NOMO-1 (cell line): ENCODE data around the gene ERBB4.
A peak's percentile ranks its signal among the peaks of the same experiment; 100 is the strongest.
"Not testable (repeated sequence)": the region's sequence is repeated elsewhere in the genome, so short reads cannot be mapped to it uniquely, and the experiment has no call there.

ENCODE experiments used
- DNase-seq, 2 experiments: peaks; one replicate each; lab custom pipeline; 2025; ENCODE audit not compliant: unreplicated experiment in 2 of 2; lab: John Stamatoyannopoulos, UW

ERBB4 gene

DNA sequence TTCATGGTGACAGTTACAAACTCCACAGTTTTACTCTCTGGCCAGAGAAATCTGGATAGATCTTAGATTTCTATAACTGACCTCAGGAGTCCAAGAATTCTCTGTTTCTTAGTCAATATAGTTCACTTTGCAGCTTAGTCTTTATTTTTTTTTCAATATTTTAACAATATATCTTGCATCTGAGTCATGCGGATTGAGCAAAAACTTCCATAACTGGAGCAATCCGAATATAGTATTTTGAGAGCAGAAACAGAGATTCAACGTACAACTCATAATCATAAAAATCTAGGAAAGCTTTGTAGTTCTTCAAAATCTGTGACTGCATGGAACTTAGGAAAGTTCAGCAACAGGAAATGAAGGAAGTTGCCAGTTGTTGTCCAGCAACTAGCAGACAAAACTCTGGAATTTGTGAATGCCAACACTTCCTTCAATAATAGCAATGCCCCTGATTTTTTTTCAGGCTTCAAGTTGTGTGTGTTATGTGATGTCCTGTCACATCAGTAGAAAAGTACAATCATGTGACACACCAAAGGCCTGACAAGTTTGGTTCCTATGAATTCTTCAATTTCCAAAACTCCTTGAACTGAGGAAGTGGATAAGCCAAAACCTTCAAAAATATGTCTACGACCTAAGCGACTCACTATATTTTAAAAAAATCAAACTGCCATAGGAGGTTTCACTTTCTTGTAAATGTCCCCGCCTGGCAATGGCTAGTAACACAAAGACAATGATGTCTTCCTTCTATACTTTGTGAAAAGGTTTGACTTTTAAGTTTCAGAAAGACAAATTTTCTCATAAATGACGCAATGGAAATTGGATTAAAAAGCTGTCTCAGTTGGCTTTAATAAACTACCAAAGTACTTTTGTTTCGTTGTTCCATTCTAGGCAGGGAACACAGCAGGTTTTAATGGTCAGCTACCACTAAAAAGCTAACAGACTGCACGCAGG lies 510.6 kb downstream of the ERBB4 start:
- DNase-seq, result no peak

DNA sequence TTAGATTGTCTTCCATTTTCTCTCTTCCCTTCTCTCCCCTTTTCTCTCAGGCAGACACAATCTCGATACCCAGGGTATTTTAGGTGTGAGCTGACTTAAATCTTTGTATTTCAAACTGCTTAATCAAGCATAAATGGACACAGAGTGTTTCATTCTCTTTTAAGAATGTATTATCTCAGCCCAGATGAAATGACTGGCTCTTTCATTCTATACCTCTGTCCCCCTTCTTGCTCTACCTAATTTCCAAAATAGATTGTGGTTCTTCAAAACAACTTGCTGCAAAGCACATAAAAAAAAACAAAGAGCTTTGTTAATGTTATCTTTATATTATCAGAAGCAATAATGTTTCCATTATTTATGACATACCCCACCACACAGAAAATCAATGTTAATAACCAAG lies 514.6 kb downstream of the ERBB4 start:
- DNase-seq, result no peak

DNA sequence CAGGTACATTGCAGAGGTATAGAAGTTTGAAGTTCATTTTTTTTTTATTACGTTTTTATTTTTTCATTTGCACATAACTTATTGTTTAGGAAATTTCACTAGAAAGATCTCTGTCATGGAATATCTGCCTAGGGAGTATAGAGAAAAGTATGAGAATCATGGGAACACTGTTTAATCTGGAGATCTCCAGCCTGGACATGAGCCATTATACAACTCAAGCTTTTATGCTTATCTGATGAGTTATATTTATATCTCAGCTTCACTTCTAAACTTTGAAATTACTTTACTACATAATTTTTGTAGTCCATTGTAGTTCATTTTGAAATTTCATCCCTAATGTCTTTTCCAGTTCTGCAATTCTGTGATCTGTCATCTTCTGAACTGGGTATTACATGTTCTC lies 515.6 kb downstream of the ERBB4 start:
- no peak for DNase-seq

DNA sequence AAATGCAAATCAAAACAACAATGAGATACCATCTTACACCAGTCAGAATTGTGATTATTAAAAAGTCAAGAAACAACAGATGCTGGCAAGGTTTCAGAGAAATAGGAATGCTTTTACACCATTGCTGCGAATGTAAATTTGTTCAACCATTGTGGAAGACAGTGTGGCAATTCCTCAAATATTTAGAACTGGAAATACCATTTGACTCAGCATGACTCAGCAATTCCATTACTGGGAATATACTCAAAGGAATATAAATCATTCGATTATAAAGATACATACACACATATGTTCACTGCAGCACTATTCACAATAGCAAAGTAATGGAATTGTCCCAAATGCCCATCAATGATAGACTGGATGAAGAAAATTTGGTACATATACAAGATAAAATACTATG lies 516.7 kb downstream of the ERBB4 start:
- no peak for DNase-seq

DNA sequence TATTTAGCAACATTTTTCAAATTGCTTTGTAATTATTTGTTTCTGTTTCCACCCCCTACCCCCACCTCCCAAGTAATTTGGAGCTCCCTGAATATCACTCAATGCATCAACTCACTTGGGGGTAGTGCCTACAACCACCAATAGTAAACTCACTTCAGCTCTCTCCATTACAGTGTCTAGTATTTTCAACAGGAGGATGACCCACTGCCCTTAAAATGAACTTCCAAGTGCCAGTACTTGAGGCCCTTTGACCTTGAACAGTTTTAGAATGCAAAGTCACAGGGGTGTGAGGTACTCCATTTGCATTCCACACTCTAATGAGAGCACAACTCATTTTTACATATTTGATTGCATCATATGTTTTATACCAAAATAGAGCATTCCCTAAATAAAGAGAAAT lies 523.0 kb downstream of the ERBB4 start:
- no peak for DNase-seq

DNA sequence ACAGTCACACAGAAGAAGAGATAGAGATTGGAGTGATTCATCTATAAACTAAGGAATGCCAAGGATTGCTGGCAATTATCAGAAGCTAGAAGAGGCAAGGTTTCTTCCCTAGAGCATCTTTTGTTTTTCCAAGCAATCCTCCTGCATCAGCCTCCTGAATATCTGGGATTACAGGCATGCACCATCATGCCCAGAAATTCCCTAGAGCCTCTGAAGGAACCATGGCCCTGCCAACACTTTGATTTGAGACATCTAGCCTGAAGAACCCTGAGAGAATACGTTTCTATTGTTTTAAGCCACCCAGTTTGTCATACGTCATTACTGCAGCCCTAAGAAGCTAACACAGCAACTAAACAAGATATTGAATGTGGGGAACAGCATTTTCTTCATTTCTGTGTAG lies 525.0 kb downstream of the ERBB4 start:
- DNase-seq, result no peak

DNA sequence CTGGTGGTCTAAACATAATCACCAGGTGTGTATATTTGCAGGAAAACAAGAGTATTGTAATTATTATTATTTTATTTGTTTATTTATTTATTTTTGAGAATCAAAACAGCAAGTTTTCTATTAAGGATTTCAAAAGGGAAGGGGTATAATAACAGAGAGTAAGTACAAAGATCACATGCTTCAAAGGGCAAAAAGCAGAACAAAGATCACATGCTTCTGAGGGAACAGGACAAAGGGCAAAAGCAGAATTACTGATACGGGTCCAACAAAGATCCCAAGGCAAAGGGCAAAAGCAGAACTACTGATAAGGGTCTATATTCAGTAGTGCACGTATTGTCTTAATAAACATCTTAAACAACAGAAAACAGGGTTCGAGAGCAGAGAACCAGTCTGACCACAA lies 528.3 kb downstream of the ERBB4 start:
- DNase-seq, result not testable (repeated sequence)

DNA sequence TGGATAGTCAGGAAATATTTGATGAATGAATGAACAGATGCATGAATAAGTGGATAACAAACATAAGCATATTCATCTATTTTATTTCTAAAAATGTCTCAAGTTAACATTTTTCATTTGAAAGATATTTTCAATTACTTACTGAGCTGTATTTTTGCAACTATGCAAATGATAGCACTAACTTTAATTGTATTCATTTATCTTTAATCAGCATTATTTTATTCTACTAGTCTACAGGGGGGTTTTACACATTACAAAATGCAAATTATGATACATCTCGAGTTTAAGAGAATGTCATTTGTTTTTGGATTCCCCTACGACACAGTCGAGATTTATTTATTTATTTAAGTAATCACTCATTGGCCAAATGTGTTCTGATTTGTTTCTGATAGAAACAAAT lies 530.6 kb downstream of the ERBB4 start:
- no peak for DNase-seq

DNA sequence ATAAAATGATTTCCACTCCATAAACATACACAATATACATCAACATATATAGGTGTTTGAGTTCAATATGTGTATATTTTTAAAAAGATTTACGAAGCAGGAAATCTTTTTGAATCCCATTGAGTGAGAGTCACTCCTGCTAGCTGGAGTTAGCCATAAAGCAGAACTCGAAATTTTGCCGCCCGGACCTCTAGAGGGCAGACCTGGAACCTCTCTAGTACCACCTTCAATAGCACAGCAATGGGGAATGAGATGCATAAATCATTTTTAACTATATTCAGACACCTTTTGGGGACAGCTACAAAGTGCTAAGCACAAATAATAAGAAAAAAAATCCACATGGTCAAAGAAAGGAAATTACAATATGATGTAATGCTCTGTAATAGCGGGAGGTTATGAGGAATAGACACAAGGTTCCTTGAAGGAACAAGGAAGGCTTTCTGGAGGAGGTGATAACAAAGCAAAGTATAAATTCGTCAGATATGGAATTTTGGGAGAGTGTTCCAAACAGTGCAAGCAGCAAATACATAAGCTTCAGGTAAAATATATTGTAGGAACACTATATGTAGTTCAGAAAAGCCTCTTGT lies 533.4 kb downstream of the ERBB4 start:
- DNase-seq, result peak in 1 of 2 experiments; percentile 12

DNA sequence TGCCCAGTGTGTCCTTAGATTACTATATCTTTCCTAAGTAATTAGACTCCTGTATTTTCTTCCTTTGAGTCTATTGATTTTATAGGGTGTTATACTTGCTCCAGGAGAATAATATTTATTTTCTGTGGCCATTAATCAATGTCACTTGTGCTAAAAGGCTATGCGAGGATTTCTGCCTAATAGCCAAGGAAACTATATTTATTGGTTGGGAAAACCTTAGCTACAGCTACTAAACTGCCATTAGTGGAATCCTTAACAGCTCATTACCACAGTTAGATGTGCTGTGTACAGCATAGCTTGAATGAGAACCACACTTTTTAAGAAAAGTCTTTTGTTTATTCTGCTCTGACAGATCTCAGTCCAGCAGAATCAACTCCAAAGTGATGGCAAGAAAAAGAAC lies 537.3 kb downstream of the ERBB4 start:
- no peak for DNase-seq

DNA sequence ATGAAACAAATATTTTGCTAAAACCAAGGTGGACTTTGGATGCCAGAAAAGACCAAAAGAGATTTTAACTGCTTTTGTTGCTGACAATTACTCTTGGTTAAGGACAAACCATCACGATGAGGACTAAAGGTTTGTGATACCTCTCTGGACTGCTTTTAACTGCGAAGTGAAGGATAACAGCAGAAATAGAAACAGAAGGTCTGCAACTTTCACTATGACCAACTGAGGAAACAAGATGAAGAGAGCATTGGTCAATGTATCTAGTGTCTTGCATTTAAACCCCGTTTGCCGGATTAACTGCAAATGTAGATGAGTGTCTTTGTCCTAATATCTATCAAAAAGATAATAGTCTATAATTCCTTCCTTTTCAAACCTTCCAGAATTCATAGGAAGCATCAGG lies 541.7 kb downstream of the ERBB4 start:
- no peak for DNase-seq

DNA sequence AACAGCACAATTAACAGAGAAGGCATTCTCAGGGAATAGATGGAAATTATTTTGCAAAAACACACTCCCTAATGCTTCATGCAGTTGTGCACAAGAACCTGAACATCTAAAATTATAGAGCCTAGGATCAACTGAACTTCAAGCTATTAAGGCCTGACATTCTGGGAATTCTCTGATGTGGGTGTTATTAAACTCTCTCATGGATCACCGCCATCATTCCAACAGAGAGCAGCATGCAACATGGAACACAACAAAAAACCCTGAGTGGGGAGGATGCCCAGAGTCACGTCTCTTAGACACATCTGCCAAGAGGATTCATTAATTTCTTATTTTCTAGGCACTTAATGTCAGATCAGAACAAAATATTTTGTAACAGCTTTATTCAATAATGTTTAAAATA lies 543.8 kb downstream of the ERBB4 start:
- no peak for DNase-seq

DNA sequence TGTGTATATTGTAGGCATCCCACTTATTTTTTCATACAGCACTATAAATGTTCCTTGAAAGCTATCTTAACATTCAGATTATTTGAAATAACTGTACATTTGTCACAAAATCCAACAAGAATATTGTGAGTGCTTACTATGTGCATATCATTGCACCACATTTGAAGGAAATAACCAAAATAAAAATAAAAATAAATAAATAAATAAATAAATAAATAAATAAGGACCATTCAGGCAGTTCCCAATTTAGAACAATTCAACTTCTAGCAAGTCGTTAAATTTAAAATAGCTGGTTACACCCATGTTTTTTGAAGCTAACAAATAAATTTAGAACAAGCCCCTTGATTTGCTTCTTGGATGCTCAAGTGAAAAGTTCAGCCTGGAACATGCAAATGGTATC lies 548.3 kb downstream of the ERBB4 start:
- DNase-seq, result no peak

DNA sequence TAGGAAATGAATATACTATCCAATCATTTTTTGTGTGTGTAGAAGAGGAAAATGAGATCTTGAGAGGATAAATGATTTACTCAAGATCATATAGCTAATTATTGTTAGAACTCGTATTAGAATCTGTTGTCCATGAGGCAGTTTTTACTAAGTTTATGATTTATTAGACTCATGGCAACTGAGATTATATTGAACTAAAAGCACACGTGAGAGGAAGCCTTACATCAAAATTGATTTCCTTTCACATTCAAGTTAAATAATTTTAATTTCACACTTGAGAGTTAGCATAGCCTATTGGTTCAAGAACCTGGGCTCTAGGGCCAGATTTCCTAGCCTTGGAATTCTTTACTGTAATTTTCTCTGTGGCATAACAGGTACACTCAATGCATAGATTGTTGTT lies 552.3 kb downstream of the ERBB4 start:
- DNase-seq, result no peak

DNA sequence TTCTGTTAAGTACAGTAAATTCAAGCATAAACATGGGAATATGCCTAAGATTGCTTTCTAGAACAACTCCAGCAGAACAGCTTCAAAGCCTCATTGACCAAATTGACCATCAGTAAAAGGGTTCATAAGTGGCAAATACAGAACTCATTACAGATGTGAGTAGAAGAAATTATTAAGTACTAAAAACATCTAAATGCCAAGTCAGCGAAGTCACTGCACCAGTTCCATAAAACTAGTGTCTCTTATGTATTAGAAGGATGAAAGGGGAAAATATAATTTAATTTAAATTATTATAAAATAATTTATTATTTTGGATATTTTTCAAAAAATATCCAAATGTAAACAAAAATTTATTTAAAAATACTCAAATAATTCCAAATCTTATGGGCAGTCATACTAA lies 553.2 kb downstream of the ERBB4 start:
- no peak for DNase-seq

DNA sequence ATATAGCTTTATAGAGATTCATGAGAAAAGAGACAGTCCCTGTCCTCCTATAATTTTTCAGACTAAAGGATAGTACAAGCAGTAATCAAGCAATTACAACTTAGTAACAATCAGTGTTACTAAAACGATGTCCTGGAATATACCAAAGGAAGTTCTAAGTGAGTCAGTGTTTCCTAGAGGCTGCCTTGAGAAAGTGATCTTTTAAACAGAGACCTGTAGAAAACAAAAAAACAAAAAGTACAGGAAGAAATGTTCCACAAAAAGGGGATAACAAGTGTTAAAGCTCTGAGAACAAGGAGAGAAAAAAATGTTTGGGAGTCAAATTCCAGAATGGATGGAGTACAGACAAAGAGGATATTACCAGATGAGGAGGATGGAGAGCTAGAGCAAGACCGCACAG lies 556.4 kb downstream of the ERBB4 start:
- no peak for DNase-seq

DNA sequence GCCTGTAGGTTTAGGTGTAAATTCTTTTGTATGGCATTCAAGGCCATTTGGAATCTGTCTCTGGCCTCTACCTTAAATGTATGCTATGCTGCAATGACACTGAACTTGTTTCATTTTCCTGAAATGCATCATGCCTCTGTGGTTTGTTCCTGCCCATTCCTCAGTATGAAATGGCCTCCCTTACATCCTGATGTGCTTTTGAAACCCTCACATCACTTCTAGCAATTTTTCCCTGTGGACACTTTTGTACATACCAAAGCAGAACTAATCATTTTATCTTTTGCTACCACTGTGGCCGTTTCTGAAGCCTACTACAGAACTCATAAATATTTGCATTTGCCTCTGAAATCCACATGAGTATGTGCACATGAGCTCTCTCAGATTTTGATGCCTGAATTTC lies 557.2 kb downstream of the ERBB4 start:
- DNase-seq, result no peak

DNA sequence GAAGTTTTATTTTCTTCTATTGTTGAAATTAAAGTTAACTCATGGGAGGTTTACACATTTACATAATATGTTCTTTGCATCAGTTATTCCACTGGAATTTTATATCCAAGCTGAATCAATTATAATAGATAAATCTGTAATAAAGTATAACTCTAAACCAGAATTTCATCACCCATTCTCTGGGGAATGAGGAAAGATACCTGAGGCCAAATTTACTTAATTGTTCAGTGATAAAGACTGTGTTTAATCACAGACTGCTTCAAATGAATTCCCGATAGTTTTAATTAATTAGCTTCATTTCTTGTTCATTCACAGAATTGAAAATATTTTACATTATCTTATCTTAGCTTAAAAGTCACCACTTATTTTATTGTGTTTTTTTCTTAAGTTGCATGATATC lies 562.5 kb downstream of the ERBB4 start:
- no peak for DNase-seq

DNA sequence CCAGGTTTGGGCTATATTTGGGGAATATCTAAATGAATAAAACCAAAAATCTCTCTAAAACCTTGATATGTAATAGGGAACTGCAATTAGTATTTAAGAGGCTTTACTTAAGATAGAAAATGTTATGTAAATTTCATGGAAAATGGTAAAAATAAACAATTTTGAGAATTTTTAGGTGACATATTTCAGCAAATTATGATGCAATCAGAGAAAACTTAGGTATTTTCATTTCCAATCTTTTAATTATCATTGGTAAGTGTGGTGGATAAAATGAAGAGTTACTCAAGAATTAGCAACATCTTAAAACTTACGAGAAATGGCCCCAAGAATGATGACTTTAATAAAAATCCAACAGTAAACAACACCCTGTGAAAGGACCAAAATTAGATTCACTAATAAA lies 571.4 kb downstream of the ERBB4 start:
- no peak for DNase-seq

DNA sequence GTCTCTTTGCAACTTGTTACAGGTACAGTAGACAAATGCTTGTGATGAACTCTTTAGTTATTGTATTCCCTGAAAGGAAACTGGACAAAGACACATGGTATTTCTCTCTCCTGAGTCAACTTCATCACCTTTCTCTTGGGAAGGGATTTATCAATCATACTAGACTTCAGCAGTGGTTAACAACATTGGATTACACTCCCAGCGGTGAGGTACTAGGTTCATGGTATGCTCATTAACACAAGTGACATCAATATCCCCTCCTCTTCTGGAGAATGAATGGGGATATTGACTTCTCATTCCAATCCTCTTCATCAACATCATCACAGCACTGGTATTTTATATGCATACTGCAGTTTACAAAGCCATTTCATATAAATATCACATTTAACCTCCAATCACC lies 574.6 kb downstream of the ERBB4 start:
- DNase-seq, result no peak

DNA sequence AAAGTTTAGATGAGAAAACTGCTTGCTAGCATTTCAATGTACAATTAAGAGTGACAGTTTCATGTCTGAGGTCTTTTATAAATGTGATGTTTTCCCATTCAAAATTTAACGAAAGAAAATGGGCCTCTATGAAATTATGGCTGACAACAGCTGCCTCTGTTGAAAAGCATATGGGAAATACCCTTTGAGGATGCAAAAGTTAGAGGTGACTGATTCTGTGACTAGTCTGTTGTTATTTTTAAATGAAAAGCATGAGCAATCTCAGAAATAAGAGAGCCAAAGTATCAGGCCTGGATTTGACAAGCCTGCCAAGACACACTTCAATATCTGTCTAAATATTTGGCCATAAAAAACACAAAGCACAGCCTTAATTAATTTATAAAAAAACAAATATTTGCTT lies 580.8 kb downstream of the ERBB4 start:
- no peak for DNase-seq

DNA sequence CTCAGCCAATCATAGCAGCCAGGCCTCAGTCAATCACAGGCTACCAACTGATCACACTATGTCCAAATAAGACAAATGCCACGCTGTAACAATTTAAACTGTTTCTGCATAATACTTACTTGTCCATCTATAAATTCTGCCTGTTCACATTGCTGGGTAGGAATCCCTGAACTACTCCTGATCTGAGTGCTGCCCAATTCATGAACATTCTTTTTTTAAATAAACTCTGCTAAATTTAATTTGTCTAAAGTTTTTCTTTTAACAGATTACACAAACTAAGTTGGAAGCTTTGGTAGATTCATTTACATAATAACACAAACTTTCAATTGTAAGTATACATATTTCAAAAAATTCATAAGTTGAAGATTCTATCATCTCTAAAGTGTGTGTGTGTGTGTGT lies 583.0 kb downstream of the ERBB4 start:
- DNase-seq, result no peak
